AG09319 (cell line): ENCODE measurements around the gene PIK3R2.

Experiments used
- DNase-seq: peaks from one replicate; pipeline ENCODE4 v3.0.0-alpha.2; 2010; ENCODE audit warnings: low read depth; ENCODE audit errors: extremely low read depth
- TF ChIP-seq, protein P1 (sequence below): IDR thresholded peaks from 2 replicates; pipeline ENCODE4 v1.5.1; 2011; ENCODE audit warnings: low read depth, mild to moderate bottlenecking, inconsistent platforms, low read length, moderate library complexity

Gene PIK3R2

DNA sequence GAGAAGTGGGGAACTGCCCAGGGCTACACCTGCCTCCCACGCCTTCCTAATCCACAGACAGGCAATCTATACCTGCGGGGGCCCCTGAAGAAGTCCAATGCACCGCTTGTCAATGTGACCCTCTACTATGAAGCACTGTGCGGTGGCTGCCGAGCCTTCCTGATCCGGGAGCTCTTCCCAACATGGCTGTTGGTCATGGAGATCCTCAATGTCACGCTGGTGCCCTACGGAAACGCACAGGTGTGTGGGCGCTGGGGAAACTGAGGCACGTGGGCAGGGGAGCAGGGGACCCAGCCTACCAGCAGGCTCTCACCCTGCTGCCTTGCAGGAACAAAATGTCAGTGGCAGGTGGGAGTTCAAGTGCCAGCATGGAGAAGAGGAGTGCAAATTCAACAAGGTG, 22.0 kb downstream of the PIK3R2 start:
- DNase-seq = no peak
- TF ChIP-seq, protein P1, sequence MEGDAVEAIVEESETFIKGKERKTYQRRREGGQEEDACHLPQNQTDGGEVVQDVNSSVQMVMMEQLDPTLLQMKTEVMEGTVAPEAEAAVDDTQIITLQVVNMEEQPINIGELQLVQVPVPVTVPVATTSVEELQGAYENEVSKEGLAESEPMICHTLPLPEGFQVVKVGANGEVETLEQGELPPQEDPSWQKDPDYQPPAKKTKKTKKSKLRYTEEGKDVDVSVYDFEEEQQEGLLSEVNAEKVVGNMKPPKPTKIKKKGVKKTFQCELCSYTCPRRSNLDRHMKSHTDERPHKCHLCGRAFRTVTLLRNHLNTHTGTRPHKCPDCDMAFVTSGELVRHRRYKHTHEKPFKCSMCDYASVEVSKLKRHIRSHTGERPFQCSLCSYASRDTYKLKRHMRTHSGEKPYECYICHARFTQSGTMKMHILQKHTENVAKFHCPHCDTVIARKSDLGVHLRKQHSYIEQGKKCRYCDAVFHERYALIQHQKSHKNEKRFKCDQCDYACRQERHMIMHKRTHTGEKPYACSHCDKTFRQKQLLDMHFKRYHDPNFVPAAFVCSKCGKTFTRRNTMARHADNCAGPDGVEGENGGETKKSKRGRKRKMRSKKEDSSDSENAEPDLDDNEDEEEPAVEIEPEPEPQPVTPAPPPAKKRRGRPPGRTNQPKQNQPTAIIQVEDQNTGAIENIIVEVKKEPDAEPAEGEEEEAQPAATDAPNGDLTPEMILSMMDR = no peak

DNA sequence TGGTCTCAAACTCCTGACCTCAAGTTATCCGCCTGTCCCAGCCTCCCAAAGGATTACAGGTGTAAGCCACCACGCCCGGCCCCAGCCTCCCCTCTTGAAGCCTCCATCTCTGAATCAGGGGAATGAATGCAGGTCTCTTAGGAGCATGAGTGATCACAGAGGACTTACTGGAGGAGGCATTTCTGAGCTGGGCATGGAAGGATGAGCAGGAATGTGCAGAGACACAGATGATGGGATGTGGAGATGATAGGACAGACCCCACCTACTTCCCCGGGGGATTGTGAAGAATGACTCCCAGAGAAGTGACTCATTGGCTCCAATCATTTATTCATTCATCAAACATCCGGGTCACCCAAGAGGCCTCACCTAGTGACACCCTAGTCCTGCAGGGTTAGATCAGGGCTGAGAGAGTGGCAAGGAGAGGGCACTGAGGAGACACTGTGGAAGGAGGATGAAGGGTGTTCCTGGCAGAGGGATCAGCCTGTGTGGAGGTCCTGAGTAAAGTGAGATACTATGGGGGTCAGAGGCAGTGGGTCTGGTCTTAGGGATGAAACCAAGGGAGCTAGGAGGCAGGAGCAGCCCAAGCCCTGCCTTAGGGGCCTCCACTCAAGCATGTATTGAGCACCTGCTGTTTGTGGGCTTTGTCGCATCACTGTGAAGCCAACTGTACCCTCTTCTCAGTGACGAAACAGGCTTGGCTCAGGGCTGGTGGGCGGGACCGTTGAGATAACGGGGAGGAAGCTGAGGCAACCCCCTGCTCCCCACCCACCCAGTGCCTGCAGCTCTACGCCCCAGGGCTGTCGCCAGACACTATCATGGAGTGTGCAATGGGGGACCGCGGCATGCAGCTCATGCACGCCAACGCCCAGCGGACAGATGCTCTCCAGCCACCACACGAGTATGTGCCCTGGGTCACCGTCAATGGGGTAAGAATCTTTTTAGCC, 23.7 kb downstream of the PIK3R2 start:
- DNase-seq = no peak

DNA sequence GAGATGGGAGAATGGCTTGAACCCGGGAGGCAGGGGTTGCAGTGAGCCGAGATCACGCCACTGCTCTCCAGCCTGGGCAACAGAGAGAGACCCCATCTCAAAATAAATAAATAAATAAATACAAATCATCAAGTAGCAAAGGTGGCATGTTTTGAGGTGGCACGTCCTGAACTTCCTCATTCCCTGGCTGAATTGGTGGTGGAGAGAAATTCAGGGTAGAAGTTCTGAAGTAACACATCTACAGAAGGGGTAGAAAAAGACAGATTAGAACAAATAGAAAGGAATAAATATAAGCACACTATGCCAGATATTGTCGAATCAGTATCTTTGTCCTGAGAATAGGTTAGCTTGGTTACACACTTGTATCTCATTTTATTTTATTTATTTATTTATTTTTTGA, 27.0 kb downstream of the PIK3R2 start:
- no peak for DNase-seq
- TF ChIP-seq, protein P1 = no peak

More for the DNA sequence above, 23.7 kb downstream of the PIK3R2 start:
- TF ChIP-seq, protein P1 = no peak

DNA sequence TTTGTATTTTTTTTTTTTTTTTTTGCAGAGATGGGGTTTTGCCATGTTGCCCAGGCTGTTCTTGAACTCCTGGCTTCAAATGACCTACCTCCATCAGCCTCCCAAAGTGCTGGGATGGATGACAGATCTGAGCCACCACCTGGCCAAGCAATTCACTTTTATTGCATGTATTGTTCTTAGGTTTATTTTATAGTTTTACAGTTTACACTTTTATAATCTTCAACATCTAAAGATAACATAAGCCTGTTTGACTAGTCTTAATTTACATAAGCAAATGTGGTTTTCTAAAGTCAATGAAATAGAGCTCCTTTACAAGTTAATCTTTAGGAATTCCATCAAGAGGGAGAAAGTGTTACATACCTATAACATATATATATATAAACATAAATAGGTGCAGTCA, 30.6 kb downstream of the PIK3R2 start:
- DNase-seq = no peak
- TF ChIP-seq, protein P1 = no peak

DNA sequence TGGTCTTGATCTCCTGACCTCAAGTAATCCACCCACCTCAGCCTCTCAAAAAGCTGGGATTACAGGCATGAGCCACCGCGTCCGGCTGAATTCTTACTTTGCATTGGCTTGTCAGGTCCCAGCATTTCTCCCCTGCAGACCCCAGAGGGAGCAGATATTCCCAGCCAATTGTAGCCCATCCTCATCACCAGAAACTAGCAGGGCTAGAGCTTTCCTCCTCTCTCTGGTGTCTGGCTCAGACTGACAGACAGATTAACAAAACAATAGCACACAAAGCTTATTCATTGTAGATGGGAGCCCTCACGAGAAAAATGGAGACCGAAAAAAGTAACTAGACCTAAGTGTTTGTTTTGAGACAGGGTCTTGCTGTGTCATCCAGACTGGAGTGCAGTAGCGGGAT, 32.6 kb downstream of the PIK3R2 start:
- DNase-seq = no peak
- TF ChIP-seq, protein P1 = no peak

DNA sequence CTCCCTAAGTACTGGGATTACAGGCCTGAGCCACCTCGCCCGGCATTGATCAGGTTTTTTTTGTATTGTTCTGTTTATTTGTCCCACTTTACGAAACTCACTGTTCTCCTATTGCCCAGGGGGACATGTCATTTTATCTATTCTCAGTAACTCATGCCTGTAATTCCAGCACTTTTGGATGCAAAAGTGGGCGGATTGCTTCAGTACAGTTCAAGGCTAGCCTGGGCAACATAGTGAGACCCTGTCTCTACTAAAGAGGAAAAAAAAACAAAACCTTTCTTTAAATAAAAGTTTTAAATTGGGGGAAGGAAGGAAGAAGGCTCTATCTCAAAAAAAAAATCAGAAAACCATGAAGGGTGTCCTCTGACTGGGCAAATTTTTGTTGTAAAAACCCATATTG, 37.3 kb downstream of the PIK3R2 start:
- TF ChIP-seq, protein P1 = no peak
- no peak for DNase-seq

DNA sequence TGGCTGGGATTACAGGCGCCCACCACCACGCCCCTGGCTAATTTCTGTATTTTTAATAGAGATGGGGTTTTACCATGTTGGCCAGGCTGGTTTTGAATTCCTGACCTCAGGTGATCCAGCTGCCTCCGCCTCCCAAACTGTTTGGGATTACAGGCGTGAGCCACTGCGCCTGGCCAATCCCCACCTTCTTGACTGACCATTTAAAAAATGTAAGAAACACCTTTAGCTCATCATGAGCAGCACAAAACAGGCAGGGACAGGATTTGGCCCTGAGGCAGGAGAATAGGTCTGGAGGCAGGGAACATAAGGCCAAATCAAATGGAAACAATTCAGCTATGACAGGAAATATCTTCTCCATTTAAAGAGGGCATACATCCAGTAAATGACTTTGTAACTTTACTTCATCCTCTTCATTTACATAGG, 38.7 kb downstream of the PIK3R2 start:
- TF ChIP-seq, protein P1 = no peak

More for the DNA sequence above, 38.7 kb downstream of the PIK3R2 start:
- no peak for DNase-seq
